Transverse colon (tissue), 4 donors: Measurements from ENCODE around the gene RPLP2. TPM values are rescaled to one million over a fixed set of nuclear protein-coding genes. Genes with fewer than 3 reads are reported as not detected.

ENCODE experiments used
- DNase-seq: peaks from one replicate; pipeline ENCODE4 v3.0.0-alpha.2; 2019
- H3K27ac ChIP-seq, 4 donors: fragments of 200-600 bp; sonication (generic); 2 replicates each; pipeline ENCODE4 v1.5.1; 2016 to 2018; ENCODE audit warnings: inconsistent platforms in 4 of 4
- H3K27me3 ChIP-seq: fragments of 200-600 bp; sonication (generic); 2 replicates; pipeline ENCODE4 v1.5.1; 2017; ENCODE audit warnings: inconsistent platforms
- H3K36me3 ChIP-seq, 4 donors: fragments of 200-600 bp; sonication (generic); 2 replicates each; pipeline ENCODE4 v1.5.1; 2017 to 2019; ENCODE audit warnings: inconsistent platforms in 4 of 4
- H3K4me1 ChIP-seq, 4 donors: fragments of 200-600 bp; sonication (generic); 2 replicates each; pipeline ENCODE4 v1.5.1; 2017 to 2020; ENCODE audit warnings: inconsistent platforms in 4 of 4
- H3K4me3 ChIP-seq, 4 donors: fragments of 200-600 bp; sonication (generic); 1 replicate in 1 of 4; 2 replicates in 3 of 4; pipeline versions ENCODE4 v1.5.1 to v1.6.1; 2017 to 2019; ENCODE audit warnings: inconsistent platforms in 4 of 4
- H3K9me3 ChIP-seq, 2 donors: fragments of 200-600 bp; sonication (generic); 2 replicates each; pipeline ENCODE4 v1.5.1; 2017 to 2019; ENCODE audit warnings: inconsistent platforms in 2 of 2
- CTCF ChIP-seq, 5 experiments: fragments of 200-600 bp in 3 of 5; fragments of 450-650 bp in 2 of 5; sonication (generic) in 3 of 5; IDR thresholded peaks; 1 replicate in 2 of 5; 2 replicates in 3 of 5; pipeline ENCODE4 v1.5.1; 2016 to 2017; ENCODE audit warnings: antibody characterized with exemption in 5 of 5, inconsistent platforms in 3 of 5, mild to moderate bottlenecking in 2 of 5, moderate library complexity in 1 of 5
- EP300 ChIP-seq: sonication (generic); formaldehyde crosslinking; IDR thresholded peaks from one replicate; pipeline ENCODE4 v1.6.1; 2017; ENCODE audit warnings: antibody characterized with exemption, low read depth
- POLR2A ChIP-seq: fragments of 450-650 bp; IDR thresholded peaks from one replicate; pipeline ENCODE4 v1.6.1; 2016; ENCODE audit warnings: antibody characterized with exemption, mild to moderate bottlenecking, moderate library complexity
- POLR2AphosphoS5 ChIP-seq, 3 donors: sonication (generic); formaldehyde crosslinking; IDR thresholded peaks; one replicate each; pipeline ENCODE4 v1.6.1; 2016; ENCODE audit warnings: antibody characterized with exemption in 3 of 3
- WGBS, 2 donors: methylation state at CpG; one replicate each; pipeline ENCODE4 v1.1.5; 2018; ENCODE audit warnings: low coverage in 1 of 2; 5-methylcytosine and 5-hydroxymethylcytosine counted together
- in situ Hi-C, 4 donors: fragments of 200-750 bp; cut with MboI; loops; one replicate each; pipeline versions ENCODE4 v1.15.0 to v1.15.1; 2017; ENCODE audit warnings: low sequenced_read_pairs in 3 of 4, low pct_ligation_motif_present in 1 of 4, low pct_unique_long_range_greater_than_20kb in 1 of 4
- intact Hi-C: fragments of 100-400 bp; cut with DNase I; formaldehyde crosslinking; loops from one replicate; pipeline ENCODE4 v1.15.1; 2023; ENCODE audit warnings: low total_unique reads
- total RNA-seq, 4 donors: library from RNA; depleted of rRNA; stranded (reverse); fragments of >200 nt; gene quantifications; one replicate each; pipeline ENCODE4 v1.1.0, GENCODE V29; 2016

RPLP2 gene
- total RNA-seq, 4 donors from 2014 or later, result 273 to 670 (median 466) TPM

DNA sequence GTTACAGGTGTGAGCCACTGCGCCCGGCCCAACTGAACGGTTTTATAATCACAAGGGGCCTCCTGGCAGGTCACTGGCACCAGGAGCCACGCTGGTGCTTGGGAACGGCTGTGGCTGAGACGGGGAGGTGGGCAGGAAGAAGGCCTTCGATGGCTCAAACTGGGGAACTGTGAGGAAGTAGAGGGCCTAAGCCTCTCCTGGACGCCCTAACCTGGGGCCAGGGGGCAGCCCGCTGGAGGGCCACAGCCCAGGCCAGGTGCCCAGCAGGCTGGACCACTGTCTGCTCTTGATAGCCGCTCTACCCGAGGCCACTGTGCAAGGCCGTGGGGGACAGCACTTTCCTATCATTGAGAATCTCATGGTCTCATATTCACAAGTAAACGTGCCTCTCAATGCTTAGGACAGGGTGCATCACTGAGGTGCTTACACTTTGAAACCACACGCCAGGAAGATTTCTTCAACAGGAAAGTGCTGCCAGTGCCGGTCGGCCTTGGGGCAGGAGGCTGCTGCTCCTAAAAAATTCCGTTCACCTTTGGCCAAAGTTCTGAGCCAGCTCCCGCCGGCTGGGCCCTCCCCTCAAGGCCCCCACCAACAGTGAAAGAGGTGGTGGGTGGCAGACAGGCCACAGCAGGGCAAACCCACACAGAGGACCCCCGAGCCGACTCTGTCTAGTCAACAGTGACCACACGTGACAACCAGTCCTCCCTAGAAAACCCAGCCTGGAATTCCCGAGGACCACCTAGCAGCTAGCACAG is 39.7 kb upstream of the RPLP2 start:
- TF ChIP-seq POLR2AphosphoS5 (IDR thresholded peaks at IDR 0.05) (no peak), CTCF (IDR thresholded peaks at IDR 0.05) (no peak)
- 92% methylated on average over 23 of the region's 23 CpGs; no CpG with 5 or more reads in 1 of the 2 donors for WGBS, 2 donors
- H3K27ac ChIP-seq, result no peak overlapping the region
- no peak overlapping the region for H3K4me3 ChIP-seq
- no peaks in the 10 kb centered on the region for H3K9me3 ChIP-seq
- H3K36me3 ChIP-seq, result peaks cover 0 to 16% (median under 1%) of the 10 kb centered on the region in 4 donors
- DNase-seq, result no peak
- in situ Hi-C loops (no loop called here), intact Hi-C loops (no loop called here)
- H3K27me3 ChIP-seq, result no peaks in the 10 kb centered on the region
- H3K4me1 ChIP-seq, result peaks cover under 1 to 3% (median 2%) of the 10 kb centered on the region in 4 donors

- intact Hi-C loops, result no loop called here
- peaks cover 0 to 16% (median 0%) of the 10 kb centered on the region in 4 donors for H3K36me3 ChIP-seq
- in situ Hi-C loops, result no loop called here
These were observed 38.8 kb upstream of the RPLP2 start for GRCh38 chr11:770642-771616.

GRCh38 chr11:771617-772204 is 38.1 kb upstream of the RPLP2 start:
- WGBS, 2 donors, result 92% methylated on average over 15 of the region's 15 CpGs; no CpG with 5 or more reads in 1 of the 2 donors
- no peaks in the 10 kb centered on the region for H3K9me3 ChIP-seq
- TF ChIP-seq CTCF (IDR thresholded peaks at IDR 0.05) (no peak), EP300 (no peak), POLR2AphosphoS5 (IDR thresholded peaks at IDR 0.05) (no peak), POLR2A (no peak)
- peaks cover 15 to 20% (median 17%) of the 10 kb centered on the region in 4 donors for H3K4me1 ChIP-seq
- H3K27ac ChIP-seq, result no peak overlapping the region
- H3K36me3 ChIP-seq, result peaks cover 0 to 16% (median 0%) of the 10 kb centered on the region in 4 donors
- H3K4me3 ChIP-seq, result no peak overlapping the region
- H3K27me3 ChIP-seq, result no peaks in the 10 kb centered on the region
- no peak for DNase-seq
- intact Hi-C loops (no loop called here), in situ Hi-C loops (no loop called here)

More at GRCh38 chr11:770642-771616, 38.8 kb upstream of the RPLP2 start:
- no peak overlapping the region for H3K27ac ChIP-seq
- H3K4me1 ChIP-seq, result peaks cover 9 to 12% (median 10%) of the 10 kb centered on the region in 4 donors
- no peak for DNase-seq
- H3K9me3 ChIP-seq, result no peaks in the 10 kb centered on the region
- H3K4me3 ChIP-seq, result no peak overlapping the region
- no peaks in the 10 kb centered on the region for H3K27me3 ChIP-seq
- 95% methylated on average over 32 of the region's 32 CpGs; no CpG with 5 or more reads in 1 of the 2 donors for WGBS, 2 donors
- TF ChIP-seq POLR2AphosphoS5 (IDR thresholded peaks at IDR 0.05) (no peak), EP300 (no peak)

- WGBS, 2 donors, result 80% methylated on average over 33 of the region's 34 CpGs; no CpG with 5 or more reads in 1 of the 2 donors
- H3K4me1 ChIP-seq, result peaks cover 15 to 22% (median 18%) of the 10 kb centered on the region in 4 donors
- TF ChIP-seq CTCF (IDR thresholded peaks at IDR 0.05) (no peak), EP300 (no peak)
- H3K36me3 ChIP-seq, result peaks cover 0 to 16% (median 0%) of the 10 kb centered on the region in 4 donors
- H3K27me3 ChIP-seq, result no peaks in the 10 kb centered on the region
- DNase-seq, result no peak
- intact Hi-C loops, result no loop called here
- H3K9me3 ChIP-seq, result no peaks in the 10 kb centered on the region
- no peak overlapping the region for H3K27ac ChIP-seq
- no peak overlapping the region for H3K4me3 ChIP-seq
- in situ Hi-C loops, result no loop called here
These were observed 37.1 kb upstream of the RPLP2 start for GRCh38 chr11:772429-773390.
